Endothelial cell of umbilical vein (primary cell): ENCODE results near the gene DHDDS. TPM values are rescaled to one million over a fixed set of nuclear protein-coding genes. Genes with fewer than 3 reads are reported as not detected.
"Not testable (repeated sequence)": the region's sequence is repeated elsewhere in the genome, so short reads cannot be mapped to it uniquely, and the experiment has no call there.

Experiments used
- BruUV-seq: library from RNA; stranded (reverse); fragments of 400-500 nt; replicated peaks from 2 replicates; lab custom pipeline; 2021; lab: Mats Ljungman, UMichigan
- CTCF ChIA-PET: fragments of 300-600, 350-600 bp; sonication (Branson Sonifier 250); formaldehyde crosslinking; loops from one replicate; lab custom pipeline; 2021; ENCODE audit warnings: antibody characterized with exemption, inconsistent platforms; lab: Charles Lee
- POLR2A ChIA-PET: fragments of 300-600, 350-600 bp; sonication (Branson Sonifier 250); formaldehyde crosslinking; loops from one replicate; lab custom pipeline; 2021; ENCODE audit warnings: antibody characterized with exemption, inconsistent platforms; lab: Charles Lee
- DNase-seq: peaks from one replicate; pipeline ENCODE4 v3.0.0-alpha.2; 2011; ENCODE audit warnings: low read depth, low spot score
- FAIRE-seq: peaks from 2 replicates; lab custom pipeline; 2011; peaks lifted over from hg19 to GRCh38; lab: Jason Lieb, UNC
- H2AFZ ChIP-seq: 2 replicates; pipeline ENCODE4 v1.6.0; 2012; ENCODE audit warnings: low read depth, low read length, control low read depth, inconsistent platforms
- H3K27ac ChIP-seq: 2 replicates; pipeline ENCODE4 v1.5.1; 2011; ENCODE audit warnings: low read depth, mild to moderate bottlenecking, control low read depth, low read length, moderate library complexity; ENCODE audit not compliant: insufficient read depth
- H3K27me3 ChIP-seq, 2 experiments: 2 replicates each; pipeline versions ENCODE4 v1.6.0 to v1.6.1; 2011; ENCODE audit warnings: low read length in 2 of 2, mixed read lengths in 1 of 2; ENCODE audit not compliant: control insufficient read depth in 2 of 2, insufficient read depth in 2 of 2
- H3K36me3 ChIP-seq, 2 experiments: 2 replicates in 1 of 2; 3 replicates in 1 of 2; pipeline ENCODE4 v1.5.1; 2011; ENCODE audit warnings: low read length in 2 of 2, mild to moderate bottlenecking in 1 of 2, moderate library complexity in 1 of 2; ENCODE audit not compliant: control insufficient read depth in 2 of 2, insufficient read depth in 2 of 2; ENCODE audit errors: extremely low read depth in 1 of 2
- H3K4me1 ChIP-seq: 3 replicates; pipeline ENCODE4 v1.5.1; 2011; ENCODE audit warnings: mild to moderate bottlenecking, low read length; ENCODE audit not compliant: control insufficient read depth, insufficient read depth; ENCODE audit errors: extremely low read depth
- H3K4me2 ChIP-seq: 2 replicates; pipeline ENCODE4 v1.6.1; 2011; ENCODE audit warnings: low read length, control low read depth, mixed read lengths; ENCODE audit not compliant: insufficient read depth
- H3K4me3 ChIP-seq, 3 experiments: fragments of 200-600 bp in 1 of 3; sonication (generic), shearing (Covaris generic) in 1 of 3; replicated peaks in 1 of 3; 2 replicates each; pipeline ENCODE4 v1.5.1; 2011 to 2016; ENCODE audit warnings: control low read depth in 3 of 3, low read length in 3 of 3, mild to moderate bottlenecking in 2 of 3, inconsistent platforms in 1 of 3, low read depth in 1 of 3, moderate library complexity in 1 of 3; ENCODE audit not compliant: insufficient read depth in 1 of 3
- H3K79me2 ChIP-seq: 2 replicates; pipeline ENCODE4 v1.6.0; 2012; ENCODE audit warnings: low read length, inconsistent platforms; ENCODE audit not compliant: control insufficient read depth, insufficient read depth
- H3K9ac ChIP-seq: replicated peaks from 2 replicates; pipeline ENCODE3; 2011; ENCODE audit warnings: low read length, control low read depth; ENCODE audit not compliant: insufficient read depth; ENCODE audit errors: extremely low read depth
- H3K9me1 ChIP-seq: replicated peaks from 3 replicates; pipeline ENCODE4 v1.6.0; 2011; ENCODE audit warnings: mild to moderate bottlenecking, low read length; ENCODE audit not compliant: control insufficient read depth, insufficient read depth; ENCODE audit errors: extremely low read depth
- H3K9me3 ChIP-seq: replicated peaks from 2 replicates; pipeline ENCODE4 v1.5.1; 2012; ENCODE audit warnings: low read length, inconsistent platforms; ENCODE audit not compliant: control insufficient read depth, insufficient read depth
- H4K20me1 ChIP-seq: replicated peaks from 2 replicates; pipeline ENCODE3; 2011; ENCODE audit warnings: mild to moderate bottlenecking, low read length; ENCODE audit not compliant: control insufficient read depth, insufficient read depth; ENCODE audit errors: extremely low read depth
- CTCF ChIP-seq, 2 donors: IDR thresholded peaks; 1 replicate in 1 of 2; 2 replicates in 1 of 2; pipeline ENCODE4 v1.5.1; 2011; ENCODE audit warnings: low read length in 2 of 2, mild to moderate bottlenecking in 2 of 2, moderate library complexity in 2 of 2, control low read depth in 1 of 2, inconsistent platforms in 1 of 2, low read depth in 1 of 2; ENCODE audit not compliant: insufficient read depth in 1 of 2; ENCODE audit errors: extremely low read depth in 1 of 2
- FOS ChIP-seq: IDR thresholded peaks from 2 replicates; pipeline ENCODE4 v1.6.1; 2011; ENCODE audit warnings: mild to moderate bottlenecking, low read length, moderate library complexity, borderline replicate concordance; ENCODE audit not compliant: insufficient read depth
- dilution Hi-C: fragments of 300-500 bp; cut with MboI; formaldehyde crosslinking; loops from one replicate; pipeline ENCODE4 v1.15.0; 2019; ENCODE audit warnings: low sequenced_read_pairs; ENCODE audit not compliant: extremely low pct_ligation_motif_present
- intact Hi-C: fragments of 100-400 bp; cut with micrococcal nuclease; formaldehyde crosslinking; loops from one replicate; pipeline ENCODE4 v1.10.0; 2022
- polyA plus RNA-seq, 4 experiments: library from polyadenylated mRNA; depleted of rRNA in 3 of 4; stranded (reverse) in 3 of 4; unstranded in 1 of 4; fragments of >200 nt; gene quantifications; 2 replicates each; pipeline versions ENCODE4 v1.2.1 to v1.2.3, GENCODE V29; 2011 to 2012; ENCODE audit warnings: missing spikeins in 1 of 4
- total RNA-seq: library from RNA; stranded (reverse); gene quantifications from 2 replicates; pipeline ENCODE4 v1.2.3, GENCODE V29; 2021

DHDDS gene
- total and polyA plus RNA-seq, 2 donors (not counting 3 experiments of a cell fraction or from before 2014, with no cell fraction given): 51.3 to 70.7 TPM

GRCh38 chr1:26384076-26384475 lies 48.0 kb upstream of the DHDDS start:
- Histone ChIP-seq H2AFZ (no peak overlapping the region), H3K4me1 (no peaks in the 10 kb centered on the region), H3K4me2 (no peak overlapping the region), H3K79me2 (no peaks in the 10 kb centered on the region), H3K36me3 (no peaks in the 10 kb centered on the region), H3K9me3 (no peaks in the 10 kb centered on the region), H3K4me3 (no peak overlapping the region), H4K20me1 (no peaks in the 10 kb centered on the region), H3K27ac (no peak overlapping the region), H3K9ac (no peak overlapping the region), H3K9me1 (no peaks in the 10 kb centered on the region), H3K27me3 (peaks cover 0 to 2% of the 10 kb centered on the region in 2 experiments)
- FAIRE-seq (no peak), DNase-seq (no peak)
- no TSS peak for BruUV-seq
- no peak for TF ChIP-seq FOS
- no peak for TF ChIP-seq CTCF (IDR thresholded peaks at IDR 0.05; ENCODE audit: extremely low read depth in 1 of 2, insufficient read depth in 1 of 2, low read depth in 1 of 2, low read length in 2 of 2)
- intact Hi-C loops (no loop called here), dilution Hi-C loops (no loop called here)
- POLR2A ChIA-PET: no interaction called here
- CTCF ChIA-PET: interaction anchor here (3.6 kb wide), 1 partner anchor 33 kb away, joined by 13 read pairs; no protein-coding TSS in a partner anchor

GRCh38 chr1:26385063-26385462 lies 47.1 kb upstream of the DHDDS start:
- POLR2A ChIA-PET, BruUV-seq, H3K9me3 ChIP-seq, H3K27me3 ChIP-seq, H3K4me2 ChIP-seq, H3K79me2 ChIP-seq, H3K9me1 ChIP-seq, intact Hi-C loops, H3K4me1 ChIP-seq, H4K20me1 ChIP-seq, dilution Hi-C loops, FAIRE-seq, H3K27ac ChIP-seq, DNase-seq, H3K9ac ChIP-seq, H3K36me3 ChIP-seq, H3K4me3 ChIP-seq, H2AFZ ChIP-seq: not testable (repeated sequence)
- CTCF ChIA-PET: interaction anchor here (0.7 to 1.9 kb wide), 2 partner anchors 32 to 321 kb away, joined by 3 to 5 read pairs; no protein-coding TSS in a partner anchor
